Femur (tissue), 1 donor: ENCODE results near the gene ABCA1.
"Not testable (repeated sequence)": the region's sequence is repeated elsewhere in the genome, so short reads cannot be mapped to it uniquely, and the experiment has no call there.

Experiments
- DNase-seq: peaks from one replicate; pipeline ENCODE4 v3.0.0-alpha.2; 2017

ABCA1 gene

DNA sequence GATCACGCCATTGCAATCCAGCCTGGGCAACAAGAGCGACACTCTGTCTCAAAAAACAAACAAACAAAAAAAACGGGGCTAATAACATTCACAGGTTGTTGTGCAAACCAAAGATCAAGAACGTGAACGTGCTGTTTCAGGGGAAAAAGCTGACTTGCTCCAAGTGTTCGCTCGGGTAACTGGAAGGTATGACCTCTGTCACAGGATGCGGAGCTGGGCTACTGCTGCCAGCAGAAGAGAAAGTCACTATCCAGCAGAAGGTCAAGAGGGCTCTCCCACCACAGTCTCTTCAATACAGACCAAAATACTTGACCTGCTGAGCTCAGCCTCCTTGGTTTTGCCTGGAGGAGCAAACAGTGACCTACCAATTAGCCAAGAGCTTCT, 59.7 kb downstream of the ABCA1 start:
- no peak for DNase-seq

DNA sequence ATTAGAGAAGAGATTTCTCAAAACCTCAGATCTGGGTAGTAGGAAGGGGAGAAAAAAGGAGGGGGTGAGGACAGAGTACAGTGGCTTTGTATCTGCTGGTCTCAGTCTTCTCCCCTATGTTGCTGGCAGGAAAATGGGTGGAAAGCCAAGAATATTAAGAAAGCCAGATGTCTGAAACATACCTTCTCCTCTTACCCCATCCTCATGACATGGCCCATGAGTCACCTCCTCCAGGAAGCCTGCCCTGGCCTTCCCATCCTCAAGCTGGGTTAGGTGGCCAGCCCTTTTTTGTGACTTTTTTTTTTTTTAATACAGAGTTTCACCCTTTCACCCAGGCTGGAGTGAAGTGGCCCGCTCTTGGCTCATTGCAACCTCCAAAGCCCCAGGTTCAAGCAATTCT, 61.8 kb downstream of the ABCA1 start:
- DNase-seq, result no peak

DNA sequence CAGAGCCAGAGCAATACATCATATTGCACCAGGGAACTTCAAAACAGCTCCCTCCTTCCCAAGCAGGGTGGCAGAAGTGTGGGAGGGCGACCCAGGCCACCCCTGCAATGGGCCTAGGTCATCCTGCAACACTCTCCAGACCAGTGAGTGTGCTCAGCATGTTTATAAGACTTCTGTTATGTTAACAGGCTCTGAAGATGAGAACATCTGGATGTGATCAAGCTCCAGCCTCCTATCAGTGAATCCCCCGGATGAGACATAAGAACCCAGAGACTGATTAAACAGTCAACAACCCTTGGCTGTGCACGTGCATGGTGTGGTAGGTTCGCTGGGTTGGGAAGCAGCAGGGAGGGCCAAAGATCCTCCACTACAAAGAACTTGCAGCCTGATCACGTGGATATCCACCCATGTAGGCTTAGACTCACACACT, 63.3 kb downstream of the ABCA1 start:
- DNase-seq, result no peak

DNA sequence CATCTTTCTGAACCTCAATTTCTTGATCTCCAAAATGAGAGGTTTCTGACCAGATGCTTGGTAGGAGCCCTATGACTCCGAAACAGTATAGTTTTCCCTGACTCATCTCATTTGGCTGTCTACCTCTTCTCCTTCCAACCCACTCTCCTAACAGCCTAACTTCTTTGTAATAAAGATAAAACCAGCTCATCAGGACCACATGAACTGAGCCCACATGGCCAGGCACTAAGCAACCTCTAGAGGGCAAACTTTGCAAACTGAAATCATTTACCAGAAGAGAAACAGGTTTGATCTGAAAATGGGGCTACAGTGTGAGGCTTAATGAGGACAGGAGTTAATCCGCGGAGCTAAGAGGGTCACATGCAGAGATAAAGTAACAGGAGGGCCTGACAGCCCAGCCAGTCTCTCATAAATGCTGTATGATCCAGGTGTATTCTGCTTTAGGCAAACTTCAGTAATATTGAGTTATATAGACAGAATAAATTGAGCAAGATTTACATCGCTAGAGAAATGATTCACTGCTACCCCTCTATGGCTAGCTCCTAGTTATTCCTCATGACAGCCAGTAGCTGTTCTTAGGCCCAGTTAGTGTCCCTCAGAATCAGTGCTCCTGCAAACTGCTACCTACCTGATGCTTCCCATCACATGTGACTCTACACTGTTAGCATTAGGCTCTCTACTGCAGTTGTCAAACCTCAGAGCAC, 64.6 kb downstream of the ABCA1 start:
- peak; percentile 58 for DNase-seq

DNA sequence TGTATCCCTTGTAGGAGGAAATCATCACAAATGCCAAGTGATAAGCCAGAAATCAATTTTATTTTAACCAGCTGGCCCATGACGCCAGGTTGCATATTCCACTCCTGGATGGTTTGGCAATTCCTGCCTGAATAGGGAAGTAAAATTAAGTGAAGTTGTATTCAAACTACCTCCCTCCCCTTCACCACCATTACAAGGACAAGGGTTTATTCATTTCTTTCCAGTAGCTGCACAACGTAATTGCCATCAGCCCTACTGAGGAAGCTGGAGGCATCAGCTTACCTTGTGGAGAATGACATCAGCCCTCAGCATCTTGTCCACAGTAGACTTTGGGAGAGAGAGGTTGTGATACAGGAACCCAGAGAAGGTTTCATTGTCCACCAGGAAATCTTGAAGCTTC, 66.6 kb downstream of the ABCA1 start:
- no peak for DNase-seq

DNA sequence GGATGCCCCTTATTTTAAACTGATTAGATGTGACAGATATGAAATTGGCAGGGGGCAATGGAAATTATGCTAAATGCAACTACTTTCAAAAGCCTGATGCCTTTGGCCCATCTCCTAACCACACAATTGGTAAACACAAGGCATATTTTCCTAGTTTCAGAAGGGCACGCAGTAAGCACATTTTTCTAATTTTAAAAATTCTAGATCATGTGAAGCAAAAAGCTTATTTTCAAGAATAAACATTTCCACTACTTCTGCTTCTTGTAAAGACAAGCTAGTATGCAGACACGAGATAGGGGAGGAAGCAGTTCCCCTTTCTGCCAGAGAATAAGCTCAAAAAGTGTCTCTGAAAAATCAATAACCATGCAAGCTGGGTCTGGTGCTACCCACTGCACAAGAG, 67.7 kb downstream of the ABCA1 start:
- no peak for DNase-seq

DNA sequence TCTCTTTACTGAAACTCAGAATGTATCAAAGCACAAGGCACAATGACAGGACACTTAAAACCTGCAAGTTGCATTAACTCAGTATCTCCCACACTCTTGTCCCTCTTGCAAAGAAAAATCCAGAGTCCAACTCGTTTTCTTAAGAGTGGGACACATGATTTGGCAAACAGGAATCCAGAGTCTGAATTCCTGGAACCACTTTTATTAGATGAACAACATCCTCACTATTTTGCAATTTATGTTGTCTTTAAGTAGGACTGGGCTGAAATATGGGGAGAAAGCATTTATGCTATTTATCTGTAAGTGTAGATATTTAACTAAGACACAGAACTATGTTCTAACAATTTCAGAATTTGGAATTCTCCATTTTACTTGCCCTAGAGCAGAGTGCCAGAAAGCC, 69.1 kb downstream of the ABCA1 start:
- DNase-seq, result no peak

DNA sequence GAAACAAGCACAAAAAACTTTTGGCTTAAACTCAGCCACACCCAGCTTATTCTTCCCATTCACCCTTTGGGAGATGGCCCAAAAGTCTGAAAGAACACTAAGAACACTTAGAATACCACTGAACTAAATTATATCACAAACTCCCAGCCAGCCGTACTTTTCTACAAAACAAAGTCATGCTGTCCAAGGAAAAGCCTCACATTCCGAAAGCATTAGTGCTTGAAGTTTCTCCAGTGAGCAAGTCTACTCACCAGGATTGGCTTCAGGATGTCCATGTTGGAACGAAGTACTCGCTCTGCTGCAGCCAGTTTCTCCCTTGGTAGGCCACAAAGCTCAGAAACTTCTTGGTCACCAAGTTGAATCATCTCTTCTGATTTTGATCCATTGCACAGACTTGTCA, 69.7 kb downstream of the ABCA1 start:
- no peak for DNase-seq

DNA sequence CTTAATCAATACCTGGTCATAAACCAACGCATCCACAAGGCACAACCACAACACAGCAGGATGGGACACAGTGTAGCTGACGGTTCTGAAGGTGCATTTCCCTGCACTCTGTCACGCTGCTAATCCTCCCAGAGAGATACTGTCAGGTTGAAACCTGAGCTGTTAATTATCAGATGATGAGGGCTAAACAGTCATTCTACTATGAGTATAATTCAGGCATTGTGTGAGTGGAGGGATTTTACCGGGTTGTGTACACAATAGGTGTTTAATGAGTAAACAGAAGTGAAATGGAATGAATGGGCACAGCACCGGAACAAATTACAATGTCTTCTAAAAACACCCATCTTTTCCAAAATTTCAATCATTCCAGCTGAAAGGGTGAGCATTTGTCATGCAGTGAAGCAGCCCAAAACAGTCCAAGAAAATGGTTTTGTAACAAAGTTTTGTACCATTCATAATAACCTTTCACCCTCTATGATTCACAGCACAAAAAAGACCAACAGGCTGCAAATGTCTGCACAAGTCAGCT, 71.5 kb downstream of the ABCA1 start:
- no peak for DNase-seq

DNA sequence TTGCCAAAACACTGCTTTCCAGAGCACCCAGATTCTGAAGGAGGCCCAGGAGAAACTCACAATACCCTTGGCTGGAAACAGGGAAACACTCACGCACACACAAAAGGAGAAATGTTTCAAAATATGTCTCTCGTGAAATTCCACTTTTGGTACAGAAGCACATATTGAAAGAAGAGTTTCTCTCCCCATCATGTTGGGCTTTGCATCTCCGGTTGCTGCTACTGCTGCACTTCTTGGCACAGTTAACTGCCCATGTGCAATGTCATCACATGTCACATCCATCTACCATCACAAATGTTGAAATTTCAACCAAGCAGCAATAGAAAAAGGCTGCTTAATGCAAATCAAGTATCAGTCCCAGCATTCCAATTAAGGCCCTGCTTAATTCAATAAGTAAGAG, 72.1 kb downstream of the ABCA1 start:
- DNase-seq, result no peak

DNA sequence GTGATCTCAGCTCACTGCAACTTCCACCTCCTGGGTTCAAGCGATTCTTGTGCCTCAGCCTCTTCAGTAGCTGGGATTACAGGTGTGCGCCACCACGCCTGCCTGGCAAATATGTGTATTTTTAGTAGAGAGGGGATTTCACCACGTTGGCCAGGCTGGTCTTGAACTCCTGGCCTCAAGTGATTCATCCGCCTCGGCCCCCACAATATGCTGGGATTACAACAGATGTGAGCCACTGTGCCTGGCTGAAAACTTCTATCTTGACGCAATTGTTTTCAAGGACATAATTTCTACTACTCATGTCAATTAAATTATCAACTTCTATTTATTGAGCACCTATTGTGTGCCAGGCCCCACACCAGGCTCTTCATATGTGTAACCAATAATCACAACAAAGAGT, 72.7 kb downstream of the ABCA1 start:
- not testable (repeated sequence) for DNase-seq

DNA sequence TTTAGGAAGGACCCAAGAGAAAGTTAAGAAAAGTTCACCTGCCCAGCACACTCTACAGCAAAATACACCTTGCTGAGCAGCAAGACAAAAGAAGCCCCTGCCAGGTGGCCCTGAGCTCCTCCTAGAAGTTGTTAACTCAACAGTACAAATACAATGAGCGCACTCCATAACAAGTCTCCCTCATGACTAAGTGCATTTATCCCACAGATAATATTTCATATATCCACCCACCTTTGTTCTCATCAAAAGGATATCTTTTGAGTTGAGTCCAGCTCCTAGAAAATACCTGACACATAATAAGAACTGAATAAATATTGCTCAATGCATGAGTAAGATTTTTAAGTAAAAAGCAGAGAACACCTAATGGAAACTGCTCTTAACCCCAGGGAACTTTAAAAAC, 73.3 kb downstream of the ABCA1 start:
- DNase-seq, result no peak

DNA sequence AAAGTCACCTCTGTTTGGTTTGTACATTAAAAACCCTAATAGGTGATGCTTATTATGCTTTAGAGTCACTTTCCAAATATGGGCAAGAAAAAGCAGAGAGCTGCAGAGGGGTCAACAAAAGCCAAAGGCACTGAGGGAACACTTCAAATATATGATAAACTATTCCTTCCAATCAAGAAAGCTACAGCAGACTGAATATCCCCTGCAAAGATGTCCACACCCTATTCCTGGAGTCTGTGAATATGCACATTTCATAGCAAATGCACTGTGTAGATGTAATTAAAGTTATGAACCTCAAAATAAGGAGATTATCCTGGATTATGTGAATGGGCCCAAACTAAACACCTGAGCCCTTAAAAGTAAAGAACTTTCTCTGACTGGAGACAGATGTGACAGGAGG, 74.3 kb downstream of the ABCA1 start:
- no peak for DNase-seq

DNA sequence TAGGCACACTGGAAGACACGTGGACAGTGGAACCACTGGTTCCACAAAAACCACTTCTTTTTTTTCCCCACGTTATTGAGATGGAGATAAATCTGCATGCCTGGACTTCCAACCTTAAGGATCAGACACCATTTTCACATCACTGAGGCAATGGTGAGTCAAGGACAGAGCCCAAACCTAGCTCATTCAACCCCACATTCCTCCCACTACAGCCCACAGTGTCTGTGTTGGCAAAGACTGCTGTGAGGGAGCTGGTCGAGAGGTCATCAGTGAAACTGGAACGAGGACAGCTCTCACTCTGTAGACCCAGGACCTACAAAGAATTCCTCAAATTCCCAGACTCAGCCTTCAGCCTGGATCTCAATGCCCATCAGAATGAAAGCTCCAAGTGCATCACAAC, 74.8 kb downstream of the ABCA1 start:
- DNase-seq, result no peak

DNA sequence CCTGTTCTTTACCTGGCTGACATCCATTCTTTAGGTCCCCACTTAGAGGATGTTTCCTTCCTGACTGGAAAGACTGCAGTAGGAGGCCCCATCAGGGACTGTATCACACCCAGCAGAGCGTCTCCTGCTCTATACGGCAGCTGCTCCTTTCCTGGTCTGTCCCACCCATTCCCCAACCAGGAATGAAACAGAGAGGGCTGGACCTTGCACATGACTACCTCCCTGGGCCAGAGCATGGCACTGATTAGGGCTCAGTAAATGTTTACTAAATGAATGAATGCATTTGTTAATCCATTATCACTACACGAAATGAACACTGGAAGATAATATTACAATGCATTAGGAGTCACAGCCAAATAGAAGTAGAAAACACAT, 76.4 kb downstream of the ABCA1 start:
- no peak for DNase-seq

DNA sequence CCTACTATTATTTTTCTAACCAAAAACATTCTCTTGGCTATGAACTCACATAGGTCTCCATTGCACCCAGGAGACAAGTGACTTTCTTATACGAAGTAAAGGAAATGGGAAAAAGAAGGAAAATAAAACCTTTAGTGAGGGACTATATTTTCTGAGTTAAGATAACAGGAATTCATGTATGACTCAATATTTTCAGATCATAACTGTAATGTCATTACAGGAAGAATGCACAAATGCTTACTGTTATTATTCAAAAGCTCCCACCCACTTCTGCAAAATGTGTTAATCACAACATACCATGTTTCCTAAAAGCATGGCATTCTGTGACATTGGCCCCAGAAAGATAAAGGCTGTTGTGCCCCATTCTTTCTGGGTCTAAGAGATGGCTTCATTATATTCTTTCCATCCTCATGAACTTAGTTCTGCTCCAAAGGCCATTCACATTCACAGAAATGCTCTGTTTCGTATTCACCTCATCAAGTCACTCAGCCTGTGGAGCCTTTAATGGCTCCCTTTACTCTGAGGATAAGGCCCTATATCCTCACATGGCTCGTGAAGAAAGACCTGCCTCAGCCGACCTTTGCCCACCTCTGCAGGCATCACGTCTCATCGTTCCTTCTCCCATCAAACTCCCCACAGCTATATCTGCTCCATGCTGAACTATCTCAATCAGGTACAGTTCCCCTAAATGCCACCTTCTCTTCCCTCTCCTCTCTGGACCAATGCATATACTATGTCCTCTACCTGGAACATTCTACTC, 77.0 kb downstream of the ABCA1 start:
- DNase-seq, result no peak

DNA sequence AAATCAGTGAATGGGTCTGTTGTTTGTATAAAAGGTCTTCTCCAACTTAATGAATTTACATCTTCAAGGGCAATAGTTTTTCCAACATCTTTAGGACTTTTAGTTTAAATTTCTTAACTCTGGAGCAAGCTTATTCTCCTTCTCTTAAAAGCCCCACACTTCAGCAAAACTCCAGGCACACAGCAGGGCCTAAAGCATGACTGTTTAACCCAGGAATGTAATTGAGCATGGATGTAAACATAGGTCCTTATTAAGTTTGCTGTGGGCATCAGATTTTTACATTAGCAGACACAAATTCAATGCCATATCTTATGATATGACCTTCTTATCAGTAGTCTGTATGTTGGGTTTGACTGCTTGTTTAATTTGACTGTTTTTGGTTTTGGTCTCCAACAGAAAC, 78.9 kb downstream of the ABCA1 start:
- DNase-seq, result no peak

DNA sequence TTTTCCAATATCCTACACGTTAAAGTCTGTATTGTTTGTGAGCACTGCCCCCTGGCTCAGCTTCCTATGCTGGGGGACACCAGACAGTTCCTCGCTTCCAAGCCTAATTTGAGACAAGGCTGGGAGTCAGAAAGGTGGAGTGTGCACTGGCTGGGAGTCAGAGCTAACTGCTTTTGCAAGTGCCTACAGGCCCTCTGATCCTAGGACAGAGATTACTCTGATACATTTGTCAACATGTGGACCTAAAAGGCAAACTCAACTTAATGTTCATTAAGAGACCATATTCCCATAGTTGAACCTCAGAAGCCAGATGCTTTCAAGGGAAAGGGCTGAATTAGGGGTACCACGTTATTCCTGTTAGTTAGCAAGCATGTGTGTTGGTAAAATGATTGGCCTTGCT, 83.2 kb downstream of the ABCA1 start:
- no peak for DNase-seq

DNA sequence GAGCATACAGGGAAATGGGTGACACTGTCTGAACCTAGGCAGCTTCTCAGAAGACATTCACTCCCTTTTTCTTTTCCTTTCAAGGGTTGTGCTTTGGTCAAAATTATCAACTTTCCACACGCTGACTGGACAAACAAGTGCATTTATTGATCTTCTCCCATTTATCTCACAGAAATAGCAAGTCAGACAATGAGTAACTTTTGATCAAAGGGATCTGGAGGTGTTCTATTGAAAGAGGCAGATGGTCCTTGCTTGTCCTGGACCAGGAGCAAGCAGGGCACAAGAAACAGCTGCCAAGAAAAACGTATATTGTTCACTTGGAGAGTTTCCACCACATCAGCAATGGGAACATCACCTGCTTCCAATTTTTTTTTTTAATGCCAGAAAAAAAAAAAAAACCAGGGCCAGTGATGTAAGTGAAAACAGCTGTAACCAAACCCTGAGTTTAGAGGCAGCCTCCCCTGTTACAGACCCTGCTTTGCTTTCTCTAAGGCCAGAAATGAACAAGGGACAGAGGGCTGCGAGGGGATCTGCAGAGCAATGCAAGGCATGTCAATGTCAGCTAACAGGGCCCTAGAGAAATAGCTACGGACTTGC, 84.2 kb downstream of the ABCA1 start:
- no peak for DNase-seq

DNA sequence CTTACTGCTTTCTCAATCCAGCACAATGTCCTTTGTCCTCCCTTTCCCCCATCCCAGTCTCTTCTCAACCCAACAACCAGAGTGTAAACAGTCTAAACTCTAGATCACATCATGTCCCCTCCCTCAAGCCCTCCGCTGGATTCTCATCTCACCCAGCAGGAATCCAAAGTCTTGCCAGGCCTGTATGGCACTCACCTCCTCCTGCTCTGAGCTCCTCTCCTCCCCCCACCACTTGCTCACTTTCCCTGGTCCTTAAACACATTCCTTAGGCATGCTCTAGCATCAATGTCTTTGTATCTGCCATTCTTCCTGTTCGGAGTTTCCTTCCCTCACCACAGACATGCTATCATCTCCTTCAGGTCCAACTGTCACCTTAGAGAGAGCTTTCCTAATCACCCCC, 85.3 kb downstream of the ABCA1 start:
- DNase-seq, result no peak

DNA sequence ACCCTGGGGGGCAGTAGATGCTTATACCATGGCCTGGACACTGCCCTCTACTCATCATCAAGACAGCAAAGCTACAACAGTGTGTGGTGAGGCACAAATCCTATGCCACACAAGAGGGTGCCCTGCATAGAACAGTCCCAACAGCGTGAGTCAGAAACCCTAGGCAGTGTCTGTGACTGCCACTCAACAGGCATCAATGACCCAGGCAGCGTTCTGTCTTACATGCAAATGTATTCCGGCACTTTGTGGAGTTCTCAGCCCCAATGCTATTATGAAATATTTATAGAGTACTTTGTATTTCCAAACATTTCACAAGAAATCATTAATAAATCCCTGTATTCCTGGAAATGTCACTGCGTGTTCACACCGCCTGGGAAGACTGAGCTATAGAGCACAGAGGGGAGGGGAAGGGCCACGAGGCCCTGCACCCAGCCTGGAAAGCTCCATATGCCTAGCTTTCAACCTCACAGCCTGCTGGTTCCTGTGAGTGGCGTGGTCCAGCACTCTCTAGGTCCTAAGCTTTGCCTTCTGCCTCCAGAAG, 86.3 kb downstream of the ABCA1 start:
- no peak for DNase-seq

DNA sequence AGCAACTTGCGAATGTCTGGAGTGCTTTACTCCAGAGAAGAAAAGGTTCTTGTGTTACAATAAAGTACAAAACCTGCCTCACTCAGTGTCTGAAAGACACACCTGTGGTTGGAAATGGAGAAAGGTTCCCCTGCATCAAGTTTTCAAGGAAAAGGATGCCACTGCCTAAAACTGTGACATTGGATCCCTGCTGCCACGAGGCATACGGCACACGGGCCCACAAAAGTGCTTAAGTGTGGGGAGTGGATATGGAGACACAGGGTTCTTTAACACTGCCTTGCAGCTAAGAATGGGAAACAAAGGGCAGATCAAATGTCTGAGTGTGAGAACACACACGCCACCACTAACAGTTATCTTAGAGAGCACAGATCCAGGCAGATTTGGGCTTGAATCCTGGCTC, 89.0 kb downstream of the ABCA1 start:
- DNase-seq, result no peak

DNA sequence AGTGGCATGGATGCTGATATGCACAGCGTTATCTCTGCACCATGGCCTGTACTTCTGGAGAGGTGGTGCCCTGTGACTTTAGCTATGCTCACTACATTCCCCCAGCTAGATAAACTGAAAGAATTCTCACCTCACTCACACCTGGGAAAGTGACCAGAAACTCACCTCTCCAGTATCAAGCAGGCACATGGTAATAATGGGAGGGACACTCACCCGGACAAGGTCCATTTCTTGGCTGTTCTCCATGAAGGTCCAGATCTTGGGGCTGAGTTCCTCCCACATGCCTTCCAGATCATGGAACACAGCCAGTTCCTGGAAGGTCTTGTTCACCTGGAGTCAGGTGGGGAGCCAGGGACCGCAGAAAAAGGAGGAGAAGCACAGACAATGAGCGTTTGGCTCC, 91.2 kb downstream of the ABCA1 start:
- no peak for DNase-seq

DNA sequence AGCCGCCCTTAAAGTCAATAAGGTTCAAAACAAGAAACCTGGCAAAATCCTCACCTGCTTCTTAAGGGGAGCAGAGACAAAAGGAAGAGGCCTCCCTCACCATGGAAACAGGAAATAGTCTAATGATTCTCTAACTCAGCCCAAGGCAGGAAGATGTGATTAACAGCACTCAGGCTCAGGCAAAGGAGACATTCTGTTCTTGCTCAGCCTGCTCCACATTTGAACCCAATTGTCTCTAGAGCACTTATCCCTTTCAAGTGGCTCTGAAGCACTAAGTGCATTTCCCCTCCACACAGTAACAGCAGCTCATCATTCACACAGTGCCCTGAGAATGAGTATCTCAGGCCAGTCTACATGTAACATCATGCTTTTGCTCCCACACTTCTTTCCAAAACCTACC, 91.7 kb downstream of the ABCA1 start:
- DNase-seq, result no peak
